ENCODE data around the gene CERS6. TPM values are rescaled to one million over a fixed set of nuclear protein-coding genes. Genes with fewer than 3 reads are reported as not detected.

Gene CERS6
- total and polyA plus RNA-seq, 4 donors = 4.2 to 20.4 (median 10.1) TPM

DNA sequence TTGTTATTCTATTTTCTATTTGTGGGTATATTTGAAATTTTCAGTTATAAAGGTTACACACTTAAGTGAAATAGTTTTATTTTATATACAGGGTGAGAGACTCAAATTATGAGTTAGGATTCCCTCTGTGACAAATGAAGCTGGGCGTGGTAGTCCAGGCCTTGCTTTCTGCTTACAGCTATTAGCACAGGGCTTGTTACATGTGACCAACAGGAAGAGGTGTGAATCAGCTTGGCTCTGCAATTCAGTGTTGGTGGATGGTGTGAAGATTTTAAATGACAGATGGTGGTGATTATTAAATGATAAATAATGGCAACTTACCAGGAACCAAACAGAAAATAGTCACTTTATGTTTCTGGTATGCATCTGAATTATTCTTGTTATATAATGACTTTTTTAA, 282.0 kb downstream of the CERS6 start:
- Histone ChIP-seq H3K36me3 (ENCODE audit: control insufficient read depth in 4 of 4, insufficient read depth in 3 of 4, low read depth in 1 of 4, low read length in 3 of 4) (no peaks in the 10 kb centered on the region), H3K4me1 (ENCODE audit: control insufficient read depth in 4 of 4, insufficient read depth in 4 of 4, low read length in 3 of 4) (no peaks in the 10 kb centered on the region), H3K27me3 (ENCODE audit: control insufficient read depth in 4 of 4, insufficient read depth in 4 of 4, low read length in 3 of 4) (no peaks in the 10 kb centered on the region), H3K27ac (ENCODE audit: low read depth in 1 of 2, low read length in 2 of 2) (no peak overlapping the region), H3K4me3 (ENCODE audit: low read depth in 1 of 3, low read length in 3 of 3) (no peak overlapping the region), H3K9ac (ENCODE audit: low read depth in 1 of 2, low read length in 2 of 2) (no peak overlapping the region), H3K9me3 (ENCODE audit: control insufficient read depth in 4 of 4, low read length in 3 of 4) (no peaks in the 10 kb centered on the region)
- no peak for DNase-seq (ENCODE audit: low spot score)
- no peak for TF ChIP-seq HNF4G (IDR thresholded peaks at IDR 0.05)
- no peak for TF ChIP-seq EGR1 (IDR thresholded peaks at IDR 0.05; ENCODE audit: low read depth in 2 of 2)
- TF ChIP-seq, protein P1, sequence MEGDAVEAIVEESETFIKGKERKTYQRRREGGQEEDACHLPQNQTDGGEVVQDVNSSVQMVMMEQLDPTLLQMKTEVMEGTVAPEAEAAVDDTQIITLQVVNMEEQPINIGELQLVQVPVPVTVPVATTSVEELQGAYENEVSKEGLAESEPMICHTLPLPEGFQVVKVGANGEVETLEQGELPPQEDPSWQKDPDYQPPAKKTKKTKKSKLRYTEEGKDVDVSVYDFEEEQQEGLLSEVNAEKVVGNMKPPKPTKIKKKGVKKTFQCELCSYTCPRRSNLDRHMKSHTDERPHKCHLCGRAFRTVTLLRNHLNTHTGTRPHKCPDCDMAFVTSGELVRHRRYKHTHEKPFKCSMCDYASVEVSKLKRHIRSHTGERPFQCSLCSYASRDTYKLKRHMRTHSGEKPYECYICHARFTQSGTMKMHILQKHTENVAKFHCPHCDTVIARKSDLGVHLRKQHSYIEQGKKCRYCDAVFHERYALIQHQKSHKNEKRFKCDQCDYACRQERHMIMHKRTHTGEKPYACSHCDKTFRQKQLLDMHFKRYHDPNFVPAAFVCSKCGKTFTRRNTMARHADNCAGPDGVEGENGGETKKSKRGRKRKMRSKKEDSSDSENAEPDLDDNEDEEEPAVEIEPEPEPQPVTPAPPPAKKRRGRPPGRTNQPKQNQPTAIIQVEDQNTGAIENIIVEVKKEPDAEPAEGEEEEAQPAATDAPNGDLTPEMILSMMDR (IDR thresholded peaks at IDR 0.05; ENCODE audit: low read depth, low read length, missing input control) = no peak
- no peak for TF ChIP-seq SP1 (IDR thresholded peaks at IDR 0.05)
- TF ChIP-seq GABPA (IDR thresholded peaks at IDR 0.05 in 1 of 2, conservative IDR thresholded peaks at IDR 0.05 in 1 of 2) = no peak
- TF ChIP-seq RXRA (IDR thresholded peaks at IDR 0.05) = no peak
- no peak for TF ChIP-seq YY1 (IDR thresholded peaks at IDR 0.05)
- no peak for TF ChIP-seq RAD21 (IDR thresholded peaks at IDR 0.05)
- TF ChIP-seq, protein P2, sequence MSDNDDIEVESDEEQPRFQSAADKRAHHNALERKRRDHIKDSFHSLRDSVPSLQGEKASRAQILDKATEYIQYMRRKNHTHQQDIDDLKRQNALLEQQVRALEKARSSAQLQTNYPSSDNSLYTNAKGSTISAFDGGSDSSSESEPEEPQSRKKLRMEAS (IDR thresholded peaks at IDR 0.05) = no peak
- TF ChIP-seq, protein P3, sequence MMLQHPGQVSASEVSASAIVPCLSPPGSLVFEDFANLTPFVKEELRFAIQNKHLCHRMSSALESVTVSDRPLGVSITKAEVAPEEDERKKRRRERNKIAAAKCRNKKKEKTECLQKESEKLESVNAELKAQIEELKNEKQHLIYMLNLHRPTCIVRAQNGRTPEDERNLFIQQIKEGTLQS (IDR thresholded peaks at IDR 0.05) = no peak
- TF ChIP-seq TAF1 (conservative IDR thresholded peaks at IDR 0.05) = no peak
- TF ChIP-seq, protein P4, sequence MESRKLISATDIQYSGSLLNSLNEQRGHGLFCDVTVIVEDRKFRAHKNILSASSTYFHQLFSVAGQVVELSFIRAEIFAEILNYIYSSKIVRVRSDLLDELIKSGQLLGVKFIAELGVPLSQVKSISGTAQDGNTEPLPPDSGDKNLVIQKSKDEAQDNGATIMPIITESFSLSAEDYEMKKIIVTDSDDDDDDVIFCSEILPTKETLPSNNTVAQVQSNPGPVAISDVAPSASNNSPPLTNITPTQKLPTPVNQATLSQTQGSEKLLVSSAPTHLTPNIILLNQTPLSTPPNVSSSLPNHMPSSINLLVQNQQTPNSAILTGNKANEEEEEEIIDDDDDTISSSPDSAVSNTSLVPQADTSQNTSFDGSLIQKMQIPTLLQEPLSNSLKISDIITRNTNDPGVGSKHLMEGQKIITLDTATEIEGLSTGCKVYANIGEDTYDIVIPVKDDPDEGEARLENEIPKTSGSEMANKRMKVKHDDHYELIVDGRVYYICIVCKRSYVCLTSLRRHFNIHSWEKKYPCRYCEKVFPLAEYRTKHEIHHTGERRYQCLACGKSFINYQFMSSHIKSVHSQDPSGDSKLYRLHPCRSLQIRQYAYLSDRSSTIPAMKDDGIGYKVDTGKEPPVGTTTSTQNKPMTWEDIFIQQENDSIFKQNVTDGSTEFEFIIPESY (IDR thresholded peaks at IDR 0.05) = no peak
- no peak for TF ChIP-seq FOXA1 (IDR thresholded peaks at IDR 0.05)
- no peak for TF ChIP-seq JUND (IDR thresholded peaks at IDR 0.05)
- TF ChIP-seq FOXA2 (IDR thresholded peaks at IDR 0.05) = no peak
- no peak for TF ChIP-seq NR2F2 (IDR thresholded peaks at IDR 0.05)
- no peak for TF ChIP-seq HNF4A (conservative IDR thresholded peaks at IDR 0.05)
- TF ChIP-seq, protein P5, sequence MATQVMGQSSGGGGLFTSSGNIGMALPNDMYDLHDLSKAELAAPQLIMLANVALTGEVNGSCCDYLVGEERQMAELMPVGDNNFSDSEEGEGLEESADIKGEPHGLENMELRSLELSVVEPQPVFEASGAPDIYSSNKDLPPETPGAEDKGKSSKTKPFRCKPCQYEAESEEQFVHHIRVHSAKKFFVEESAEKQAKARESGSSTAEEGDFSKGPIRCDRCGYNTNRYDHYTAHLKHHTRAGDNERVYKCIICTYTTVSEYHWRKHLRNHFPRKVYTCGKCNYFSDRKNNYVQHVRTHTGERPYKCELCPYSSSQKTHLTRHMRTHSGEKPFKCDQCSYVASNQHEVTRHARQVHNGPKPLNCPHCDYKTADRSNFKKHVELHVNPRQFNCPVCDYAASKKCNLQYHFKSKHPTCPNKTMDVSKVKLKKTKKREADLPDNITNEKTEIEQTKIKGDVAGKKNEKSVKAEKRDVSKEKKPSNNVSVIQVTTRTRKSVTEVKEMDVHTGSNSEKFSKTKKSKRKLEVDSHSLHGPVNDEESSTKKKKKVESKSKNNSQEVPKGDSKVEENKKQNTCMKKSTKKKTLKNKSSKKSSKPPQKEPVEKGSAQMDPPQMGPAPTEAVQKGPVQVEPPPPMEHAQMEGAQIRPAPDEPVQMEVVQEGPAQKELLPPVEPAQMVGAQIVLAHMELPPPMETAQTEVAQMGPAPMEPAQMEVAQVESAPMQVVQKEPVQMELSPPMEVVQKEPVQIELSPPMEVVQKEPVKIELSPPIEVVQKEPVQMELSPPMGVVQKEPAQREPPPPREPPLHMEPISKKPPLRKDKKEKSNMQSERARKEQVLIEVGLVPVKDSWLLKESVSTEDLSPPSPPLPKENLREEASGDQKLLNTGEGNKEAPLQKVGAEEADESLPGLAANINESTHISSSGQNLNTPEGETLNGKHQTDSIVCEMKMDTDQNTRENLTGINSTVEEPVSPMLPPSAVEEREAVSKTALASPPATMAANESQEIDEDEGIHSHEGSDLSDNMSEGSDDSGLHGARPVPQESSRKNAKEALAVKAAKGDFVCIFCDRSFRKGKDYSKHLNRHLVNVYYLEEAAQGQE (IDR thresholded peaks at IDR 0.05) = no peak
- WGBS = 91% methylated on average over 1 of the region's 1 CpG

Data from liver (tissue), 9 donors.